IMR-90 (cell line): ENCODE measurements around the gene IL20.

Experiments used
- BHLHE40 ChIP-seq: fragments of 150-350 bp; IDR thresholded peaks from 2 replicates; pipeline ENCODE4 v1.6.1; 2016; ENCODE audit warnings: mild to moderate bottlenecking, low read depth, low read length
- FOS ChIP-seq: fragments of 150-350 bp; IDR thresholded peaks from 2 replicates; pipeline ENCODE4 v1.6.1; 2016; ENCODE audit warnings: low read depth, low read length
- MAZ ChIP-seq: IDR thresholded peaks from 2 replicates; pipeline ENCODE4 v1.6.1; 2012; ENCODE audit warnings: low read depth, mild to moderate bottlenecking, low read length, improper control_type of control experiment, moderate library complexity, borderline replicate concordance
- POLR2A ChIP-seq: IDR thresholded peaks from 2 replicates; pipeline ENCODE4 v1.6.1; 2012; ENCODE audit warnings: mild to moderate bottlenecking, low read depth, low read length
- RCOR1 ChIP-seq: IDR thresholded peaks from 2 replicates; pipeline ENCODE4 v1.6.1; 2012; ENCODE audit warnings: mild to moderate bottlenecking, low read length, improper control_type of control experiment; ENCODE audit not compliant: insufficient replicate concordance
- RFX5 ChIP-seq: IDR thresholded peaks from 2 replicates; pipeline ENCODE4 v1.8.0; 2012; ENCODE audit warnings: low read depth, mild to moderate bottlenecking, low read length, moderate library complexity
- TF ChIP-seq, protein P1 (sequence below): conservative IDR thresholded peaks from 2 replicates; pipeline ENCODE4 v1.5.1; 2012; ENCODE audit warnings: mild to moderate bottlenecking, low read depth, low read length, improper control_type of control experiment

DNA sequence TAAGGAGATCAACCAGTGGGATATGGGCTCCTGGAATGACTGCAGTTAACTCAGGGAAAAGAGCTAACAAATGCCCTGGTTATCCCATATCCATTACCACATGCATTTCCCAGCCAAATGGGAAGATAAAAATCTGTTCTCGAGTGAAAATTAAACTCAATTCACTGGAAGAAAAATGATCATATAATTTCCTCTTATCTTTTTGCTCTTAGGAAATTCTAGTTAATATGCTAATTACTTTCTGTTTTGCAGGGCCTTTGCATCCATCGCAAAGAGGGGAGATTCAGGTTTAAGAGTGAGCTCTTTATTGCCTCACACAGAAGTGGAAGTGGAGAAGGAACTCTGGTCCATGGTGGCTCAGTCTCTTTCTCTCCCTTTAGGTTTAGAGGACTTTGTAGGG is 28.0 kb downstream of the IL20 start:
- no peak for TF ChIP-seq RFX5
- TF ChIP-seq, protein P1, sequence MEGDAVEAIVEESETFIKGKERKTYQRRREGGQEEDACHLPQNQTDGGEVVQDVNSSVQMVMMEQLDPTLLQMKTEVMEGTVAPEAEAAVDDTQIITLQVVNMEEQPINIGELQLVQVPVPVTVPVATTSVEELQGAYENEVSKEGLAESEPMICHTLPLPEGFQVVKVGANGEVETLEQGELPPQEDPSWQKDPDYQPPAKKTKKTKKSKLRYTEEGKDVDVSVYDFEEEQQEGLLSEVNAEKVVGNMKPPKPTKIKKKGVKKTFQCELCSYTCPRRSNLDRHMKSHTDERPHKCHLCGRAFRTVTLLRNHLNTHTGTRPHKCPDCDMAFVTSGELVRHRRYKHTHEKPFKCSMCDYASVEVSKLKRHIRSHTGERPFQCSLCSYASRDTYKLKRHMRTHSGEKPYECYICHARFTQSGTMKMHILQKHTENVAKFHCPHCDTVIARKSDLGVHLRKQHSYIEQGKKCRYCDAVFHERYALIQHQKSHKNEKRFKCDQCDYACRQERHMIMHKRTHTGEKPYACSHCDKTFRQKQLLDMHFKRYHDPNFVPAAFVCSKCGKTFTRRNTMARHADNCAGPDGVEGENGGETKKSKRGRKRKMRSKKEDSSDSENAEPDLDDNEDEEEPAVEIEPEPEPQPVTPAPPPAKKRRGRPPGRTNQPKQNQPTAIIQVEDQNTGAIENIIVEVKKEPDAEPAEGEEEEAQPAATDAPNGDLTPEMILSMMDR: no peak
- TF ChIP-seq POLR2A: no peak
- no peak for TF ChIP-seq RCOR1
- TF ChIP-seq BHLHE40: no peak
- TF ChIP-seq MAZ: no peak
- no peak for TF ChIP-seq FOS
